Immature natural killer cell (primary cell): ENCODE data around the gene CNKSR3. TPM values are rescaled to one million over a fixed set of nuclear protein-coding genes. Genes with fewer than 3 reads are reported as not detected.

Source experiments
- DNase-seq, 3 donors: peaks; one replicate each; pipeline ENCODE4 v3.0.0; 2022; ENCODE audit warnings: mixed read lengths in 1 of 3
- H3K27ac Mint-ChIP-seq, 6 donors: one replicate each; pipeline ENCODE4 v1.8.0; 2020; ENCODE audit warnings: mixed read lengths in 6 of 6, mild to moderate bottlenecking in 5 of 6, inconsistent platforms in 4 of 6, moderate library complexity in 3 of 6
- H3K27me3 Mint-ChIP-seq, 3 donors: one replicate each; pipeline ENCODE4 v1.8.0; 2020 to 2021; ENCODE audit warnings: low read depth in 3 of 3, mild to moderate bottlenecking in 3 of 3, mixed read lengths in 3 of 3, moderate library complexity in 3 of 3, inconsistent platforms in 1 of 3
- H3K36me3 Mint-ChIP-seq, 3 donors: one replicate each; pipeline ENCODE4 v1.8.0; 2020; ENCODE audit warnings: mixed read lengths in 3 of 3, inconsistent platforms in 2 of 3, mild to moderate bottlenecking in 2 of 3
- H3K4me1 Mint-ChIP-seq, 2 donors: one replicate each; pipeline ENCODE4 v1.8.0; 2020; ENCODE audit warnings: inconsistent platforms in 2 of 2, mild to moderate bottlenecking in 2 of 2, mixed read lengths in 2 of 2, moderate library complexity in 1 of 2
- H3K4me3 Mint-ChIP-seq, 5 donors: one replicate each; pipeline ENCODE4 v1.8.0; 2020; ENCODE audit warnings: mild to moderate bottlenecking in 5 of 5, mixed read lengths in 5 of 5, inconsistent platforms in 3 of 5, moderate library complexity in 3 of 5
- H3K9me3 Mint-ChIP-seq, 6 donors: one replicate each; pipeline ENCODE4 v1.8.0; 2020; ENCODE audit warnings: mild to moderate bottlenecking in 6 of 6, mixed read lengths in 6 of 6, inconsistent platforms in 4 of 6, moderate library complexity in 3 of 6
- polyA plus RNA-seq, 3 donors: library from polyadenylated mRNA; unstranded; fragments of 300-500 nt; fragmentation: Illumina TruSeq; gene quantifications; one replicate each; pipeline ENCODE4 v1.2.3, GENCODE V29; 2021

The CNKSR3 gene
- polyA plus RNA-seq, 3 donors from 2014 or later: 0.13 TPM; not detected in 2

DNA sequence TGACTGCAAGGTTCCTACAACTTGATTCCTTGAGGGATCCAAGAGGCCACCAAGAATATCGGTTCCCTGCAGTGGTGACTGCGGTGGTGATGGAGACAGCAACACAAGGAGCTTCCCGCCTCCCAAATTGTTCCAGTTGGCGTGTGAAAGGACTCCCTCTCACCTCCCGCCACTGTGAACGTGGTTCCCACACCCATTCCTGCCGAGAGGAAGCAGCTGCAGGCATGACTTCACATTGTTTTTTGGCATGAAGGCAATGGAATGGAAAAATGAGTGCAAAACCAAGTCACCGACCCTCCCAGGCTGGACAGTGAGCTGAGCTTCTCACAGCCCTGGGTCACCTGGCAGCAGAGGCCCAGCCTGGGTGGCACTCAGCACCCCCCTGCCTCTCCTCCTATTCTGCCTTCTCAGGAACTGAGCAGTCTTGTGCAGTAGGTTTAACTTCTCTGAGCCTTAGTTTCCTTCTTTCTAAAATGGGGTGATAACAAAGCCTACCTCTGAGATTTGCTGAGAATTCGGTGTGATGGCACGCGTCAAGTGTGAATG, 75.0 kb downstream of the CNKSR3 start:
- DNase-seq: no peak
- Mint-ChIP-seq H3K36me3 (no peaks in the 10 kb centered on the region), H3K27me3 (peaks cover 1 to 6% (median 3%) of the 10 kb centered on the region in 3 donors), H3K4me3 (no peak overlapping the region), H3K9me3 (peaks cover 0 to 2% (median 0%) of the 10 kb centered on the region in 6 donors), H3K27ac (no peak overlapping the region), H3K4me1 (no peaks in the 10 kb centered on the region)

- H3K4me3 Mint-ChIP-seq: no peak overlapping the region
- H3K36me3 Mint-ChIP-seq: no peaks in the 10 kb centered on the region
- DNase-seq: no peak
- H3K27me3 Mint-ChIP-seq: peaks cover 1 to 6% (median 3%) of the 10 kb centered on the region in 3 donors
- H3K4me1 Mint-ChIP-seq: no peaks in the 10 kb centered on the region
- H3K9me3 Mint-ChIP-seq: peaks cover 0 to 2% (median 0%) of the 10 kb centered on the region in 6 donors
- no peak overlapping the region for H3K27ac Mint-ChIP-seq
These were observed 75.8 kb downstream of the CNKSR3 start for GRCh38 chr6:154434662-154435061.

DNA sequence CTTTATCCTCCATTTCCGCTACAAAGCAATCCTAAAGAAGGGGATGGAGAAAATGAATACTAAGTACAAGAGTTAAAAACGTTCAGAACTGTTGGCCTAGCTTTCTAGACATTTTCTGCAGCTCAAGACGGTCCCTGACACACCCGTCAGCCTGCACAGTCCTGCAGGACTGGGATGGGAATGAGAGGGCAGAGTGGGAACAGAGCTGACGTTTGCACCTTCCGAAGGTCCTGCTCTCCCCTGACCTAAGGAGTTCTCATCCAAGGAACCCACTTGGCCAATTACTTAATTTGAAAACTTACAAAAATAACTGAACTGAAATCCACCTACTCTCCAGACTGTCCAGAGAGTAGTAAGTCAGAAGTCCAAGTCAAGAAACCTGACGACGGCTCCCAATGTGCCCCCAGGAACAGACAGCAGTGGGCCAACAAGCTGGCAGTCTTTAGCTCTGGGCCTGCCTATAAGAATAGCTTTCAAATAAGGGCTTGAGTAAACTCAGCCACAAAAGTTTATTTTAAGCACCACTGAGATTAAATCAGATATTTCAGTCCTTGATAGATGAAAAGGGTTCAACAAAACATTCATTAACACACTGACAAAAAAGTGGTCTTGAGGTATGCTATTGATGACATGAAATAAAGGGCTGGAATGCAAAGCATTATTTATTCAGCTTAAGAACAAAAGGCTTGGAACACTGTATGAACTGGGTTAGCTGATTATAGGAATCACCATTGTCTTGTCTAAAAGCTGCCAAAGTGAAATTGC, 76.8 kb downstream of the CNKSR3 start:
- Mint-ChIP-seq H3K36me3 (no peaks in the 10 kb centered on the region), H3K27me3 (peaks cover 0 to 6% (median 3%) of the 10 kb centered on the region in 3 donors), H3K9me3 (peaks cover 0 to 2% (median 0%) of the 10 kb centered on the region in 6 donors), H3K4me1 (no peaks in the 10 kb centered on the region), H3K4me3 (no peak overlapping the region), H3K27ac (no peak overlapping the region)
- DNase-seq: no peak

GRCh38 chr6:154432533-154433476, 77.7 kb downstream of the CNKSR3 start:
- no peak for DNase-seq
- Mint-ChIP-seq H3K27ac (no peak overlapping the region), H3K27me3 (peaks cover 0 to 6% (median 2%) of the 10 kb centered on the region in 3 donors), H3K4me3 (no peak overlapping the region), H3K9me3 (peaks cover 0 to 2% (median 0%) of the 10 kb centered on the region in 6 donors), H3K4me1 (no peaks in the 10 kb centered on the region), H3K36me3 (no peaks in the 10 kb centered on the region)

DNA sequence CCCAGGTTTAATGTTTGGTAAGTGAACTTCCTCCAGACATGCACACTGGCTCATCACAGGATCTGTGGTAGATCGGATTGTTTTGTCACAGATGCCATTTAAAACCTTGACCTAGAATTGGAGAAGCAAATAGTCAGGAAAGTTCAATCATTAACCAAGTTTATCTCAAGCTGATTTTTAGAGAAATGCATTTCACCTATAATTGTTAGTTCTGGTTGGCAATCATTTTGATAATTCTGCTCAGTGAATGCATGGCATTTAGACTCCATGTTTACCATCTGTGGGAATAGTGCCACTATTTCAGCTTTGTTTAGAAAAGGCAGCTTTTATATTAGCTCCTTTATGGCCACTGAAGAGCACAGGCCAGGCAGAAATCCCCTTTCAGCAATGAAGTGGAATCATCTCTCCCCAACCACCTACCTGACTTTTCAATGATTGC, 80.0 kb downstream of the CNKSR3 start:
- H3K27ac Mint-ChIP-seq: no peak overlapping the region
- H3K36me3 Mint-ChIP-seq: no peaks in the 10 kb centered on the region
- H3K4me1 Mint-ChIP-seq: no peaks in the 10 kb centered on the region
- peaks cover 0 to 4% (median 2%) of the 10 kb centered on the region in 3 donors for H3K27me3 Mint-ChIP-seq
- peaks cover 0 to 2% (median 0%) of the 10 kb centered on the region in 6 donors for H3K9me3 Mint-ChIP-seq
- H3K4me3 Mint-ChIP-seq: no peak overlapping the region
- no peak for DNase-seq

GRCh38 chr6:154429711-154430110, 80.8 kb downstream of the CNKSR3 start:
- no peaks in the 10 kb centered on the region for H3K36me3 Mint-ChIP-seq
- H3K4me3 Mint-ChIP-seq: no peak overlapping the region
- H3K27me3 Mint-ChIP-seq: peaks cover 0 to 3% (median 2%) of the 10 kb centered on the region in 3 donors

GRCh38 chr6:154428897-154429296, 81.6 kb downstream of the CNKSR3 start:
- Mint-ChIP-seq H3K4me3 (no peak overlapping the region), H3K27me3 (peaks cover 0 to 3% (median 2%) of the 10 kb centered on the region in 3 donors), H3K36me3 (no peaks in the 10 kb centered on the region), H3K27ac (no peak overlapping the region), H3K4me1 (no peaks in the 10 kb centered on the region), H3K9me3 (no peaks in the 10 kb centered on the region)
- DNase-seq: no peak

More at GRCh38 chr6:154429711-154430110, 80.8 kb downstream of the CNKSR3 start:
- no peaks in the 10 kb centered on the region for H3K4me1 Mint-ChIP-seq
- peaks cover 0 to 2% (median 0%) of the 10 kb centered on the region in 6 donors for H3K9me3 Mint-ChIP-seq
- DNase-seq: no peak
- no peak overlapping the region for H3K27ac Mint-ChIP-seq

DNA sequence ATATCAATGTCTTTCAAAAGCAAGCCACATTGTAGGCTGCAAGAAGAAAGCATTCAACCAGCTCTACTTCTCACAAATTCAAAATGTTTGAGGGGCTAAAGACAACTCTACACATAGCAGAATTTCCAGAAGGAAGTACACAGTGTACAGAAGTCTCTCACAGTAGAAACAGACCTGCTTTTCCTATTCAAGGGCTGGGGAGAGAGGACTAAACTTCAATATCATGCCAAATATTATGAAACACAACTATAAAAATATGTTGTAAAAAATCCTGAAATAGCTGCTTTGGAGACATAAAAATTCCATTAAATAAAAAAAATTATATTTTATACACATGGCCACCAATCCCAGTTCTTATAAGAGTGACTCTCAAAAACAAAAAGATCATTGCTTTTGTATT, 83.0 kb downstream of the CNKSR3 start:
- Mint-ChIP-seq H3K27me3 (peaks cover 0 to 3% (median 2%) of the 10 kb centered on the region in 3 donors), H3K36me3 (no peaks in the 10 kb centered on the region), H3K9me3 (no peaks in the 10 kb centered on the region), H3K4me3 (no peak overlapping the region), H3K27ac (no peak overlapping the region), H3K4me1 (no peaks in the 10 kb centered on the region)
- DNase-seq: no peak

DNA sequence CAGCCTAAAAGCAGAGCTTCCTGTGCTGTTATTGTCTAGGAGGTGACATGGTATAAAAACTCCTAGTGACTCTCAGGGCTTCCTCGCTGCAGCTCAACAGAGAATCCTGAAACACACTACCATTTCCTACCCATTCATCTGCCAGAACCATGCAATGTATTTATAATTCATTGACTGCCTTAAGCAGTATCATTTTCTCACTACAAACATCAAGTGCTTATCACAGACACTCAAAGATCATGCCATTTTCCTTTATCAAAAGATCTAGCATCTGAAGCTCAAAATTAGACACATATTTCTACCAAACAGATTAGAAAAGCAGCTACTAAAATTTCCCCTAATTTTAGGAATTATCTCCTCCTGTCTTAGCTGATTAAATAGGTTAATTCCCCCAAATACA, 83.5 kb downstream of the CNKSR3 start:
- Mint-ChIP-seq H3K4me1 (no peaks in the 10 kb centered on the region), H3K4me3 (no peak overlapping the region), H3K27me3 (peaks cover 0 to 3% (median 2%) of the 10 kb centered on the region in 3 donors), H3K27ac (no peak overlapping the region), H3K9me3 (no peaks in the 10 kb centered on the region), H3K36me3 (no peaks in the 10 kb centered on the region)
- no peak for DNase-seq

- no peak for DNase-seq
- Mint-ChIP-seq H3K27me3 (peaks cover 0 to 3% (median 0%) of the 10 kb centered on the region in 3 donors), H3K4me3 (no peak overlapping the region), H3K36me3 (no peaks in the 10 kb centered on the region), H3K27ac (no peak overlapping the region), H3K4me1 (no peaks in the 10 kb centered on the region), H3K9me3 (no peaks in the 10 kb centered on the region)
These were observed 85.5 kb downstream of the CNKSR3 start for GRCh38 chr6:154425034-154425433.

DNA sequence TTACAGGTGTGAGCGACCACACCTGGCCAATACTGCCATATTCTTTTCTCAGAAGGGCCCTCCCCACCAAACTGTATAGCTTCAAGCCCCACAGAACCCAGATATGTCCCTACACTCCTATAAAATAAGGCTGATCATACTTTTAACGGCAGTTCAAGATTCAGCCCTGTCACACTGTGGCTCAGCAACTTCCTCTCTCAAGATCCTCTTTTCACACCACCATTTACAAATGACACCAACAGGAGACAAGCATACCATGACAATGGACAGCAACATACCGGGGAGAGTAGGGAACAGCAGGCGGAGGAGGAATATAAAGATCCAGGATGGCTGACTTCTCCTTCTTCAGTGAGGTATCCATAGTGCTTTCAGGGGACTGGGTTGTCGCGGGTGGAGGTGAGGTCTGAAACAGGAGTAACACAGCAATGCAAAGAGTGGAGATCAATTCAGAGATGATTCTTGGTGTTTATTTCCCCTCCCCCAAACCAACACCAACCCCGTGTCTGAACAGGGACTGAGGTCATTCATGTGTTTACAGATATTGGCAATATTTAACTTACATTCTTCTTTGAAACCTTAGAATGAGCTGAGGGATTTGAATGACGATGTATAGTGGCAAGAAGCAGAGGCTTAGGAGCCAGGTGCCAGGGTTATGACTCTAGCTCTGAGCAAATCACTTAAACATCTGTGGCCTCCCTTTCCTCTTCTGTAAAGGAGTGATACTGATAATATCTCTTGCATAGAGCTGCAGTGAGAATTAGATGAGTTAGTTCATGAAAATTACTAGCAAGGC, 96.3 kb downstream of the CNKSR3 start:
- Mint-ChIP-seq H3K4me3 (no peak overlapping the region), H3K9me3 (peaks cover 0 to 3% (median 0%) of the 10 kb centered on the region in 6 donors), H3K27ac (no peak overlapping the region), H3K36me3 (no peaks in the 10 kb centered on the region), H3K4me1 (no peaks in the 10 kb centered on the region), H3K27me3 (peaks cover 0 to 7% (median 3%) of the 10 kb centered on the region in 3 donors)
- DNase-seq: no peak

GRCh38 chr6:154412106-154412820, 98.2 kb downstream of the CNKSR3 start:
- Mint-ChIP-seq H3K4me1 (no peaks in the 10 kb centered on the region), H3K27me3 (peaks cover 0 to 4% (median 0%) of the 10 kb centered on the region in 3 donors), H3K27ac (no peak overlapping the region), H3K36me3 (no peaks in the 10 kb centered on the region), H3K4me3 (no peak overlapping the region), H3K9me3 (no peaks in the 10 kb centered on the region)
- no peak for DNase-seq
